Measurements from ENCODE around the gene RALGPS2.
"Not testable (repeated sequence)": the region's sequence is repeated elsewhere in the genome, so short reads cannot be mapped to it uniquely, and the experiment has no call there.

RALGPS2 gene

GRCh38 chr1:178784131-178784536, 59.1 kb downstream of the RALGPS2 start:
- DNase-seq, result no peak

GRCh38 chr1:178792394-178792793, 67.3 kb downstream of the RALGPS2 start:
- DNase-seq, result no peak

DNA sequence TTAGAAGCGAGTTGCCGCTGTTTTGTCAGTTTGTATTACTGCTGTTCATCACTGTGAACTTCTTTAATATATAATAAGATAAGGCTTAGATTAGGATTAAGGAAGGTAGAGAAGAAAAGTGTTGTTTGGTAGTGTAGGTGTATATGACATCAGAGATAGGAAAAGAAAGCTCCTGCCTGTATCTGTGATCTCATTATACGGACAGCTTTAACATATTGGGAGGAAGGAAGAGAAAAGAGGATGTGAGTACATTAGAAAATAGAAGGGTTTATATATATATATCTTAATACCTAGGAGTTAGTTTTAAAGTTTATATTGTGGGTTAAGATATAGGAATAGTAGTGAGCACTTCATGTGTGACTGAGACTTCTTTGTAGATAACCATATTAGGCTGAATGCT, 71.0 kb downstream of the RALGPS2 start:
- DNase-seq, result no peak

- no peak for DNase-seq
Measured at GRCh38 chr1:178797590-178797989, 72.5 kb downstream of the RALGPS2 start.

GRCh38 chr1:178798232-178798861, 73.3 kb downstream of the RALGPS2 start:
- DNase-seq, result no peak

GRCh38 chr1:178802873-178803272, 77.8 kb downstream of the RALGPS2 start:
- DNase-seq, result no peak

- no peak for DNase-seq
Measured at GRCh38 chr1:178806665-178807300, 81.7 kb downstream of the RALGPS2 start.

GRCh38 chr1:178808529-178808928, 83.5 kb downstream of the RALGPS2 start:
- DNase-seq, result no peak

DNA sequence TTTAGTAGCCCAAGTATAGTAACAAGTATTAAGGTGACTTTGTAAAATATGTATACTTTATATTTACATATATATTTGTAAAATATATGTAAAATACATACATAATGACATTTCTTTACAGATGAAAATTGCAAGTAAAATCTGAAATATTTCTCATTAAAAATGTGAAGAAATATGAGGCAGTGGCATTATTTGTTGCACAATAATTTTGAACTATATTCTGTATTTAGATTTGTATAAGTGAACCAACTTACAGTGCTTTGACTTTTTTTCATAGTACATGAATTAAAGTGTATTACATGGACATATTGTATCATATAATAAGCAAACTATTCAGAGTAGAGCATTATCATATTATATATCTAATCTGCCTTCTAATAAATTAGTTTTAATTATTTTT, 85.5 kb downstream of the RALGPS2 start:
- DNase-seq, result no peak

DNA sequence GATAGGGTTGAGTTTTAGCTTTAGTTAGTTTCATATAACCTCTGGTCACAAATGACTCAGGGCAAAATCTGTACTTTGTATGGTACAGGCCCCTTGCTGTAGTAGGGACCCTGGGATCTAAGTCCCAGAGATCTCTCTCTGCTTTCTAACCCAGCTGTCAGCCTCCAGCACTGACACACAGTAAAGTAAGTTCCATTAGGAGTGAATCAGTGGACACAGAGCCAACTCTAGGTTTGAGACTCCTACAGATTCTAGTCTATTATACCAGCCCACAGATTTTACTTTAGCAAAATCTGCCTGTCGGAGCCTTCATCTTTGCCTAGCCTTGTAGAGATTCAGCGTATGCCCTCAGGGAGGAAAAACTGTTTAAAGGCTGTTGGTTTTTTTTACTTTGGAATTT, 93.4 kb downstream of the RALGPS2 start:
- no peak for DNase-seq

DNA sequence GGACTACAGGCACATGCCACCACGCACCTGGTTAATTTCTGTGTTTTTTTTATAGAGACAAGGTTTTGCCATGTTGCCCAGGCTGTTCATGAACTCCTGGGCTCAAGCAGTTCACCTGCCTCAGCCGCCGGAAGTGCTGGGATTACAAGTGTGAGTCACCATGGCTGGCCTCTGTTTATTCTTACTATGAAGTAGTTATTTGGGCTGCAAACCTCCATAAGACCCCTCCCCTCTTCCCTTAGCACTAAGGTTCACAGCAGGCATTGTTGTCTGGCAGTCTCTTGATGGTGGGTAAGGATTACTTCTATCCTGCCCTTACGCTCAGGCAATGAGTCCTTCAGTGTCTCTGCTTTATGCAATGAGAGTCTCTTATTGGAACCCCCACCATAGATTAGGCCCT, 94.1 kb downstream of the RALGPS2 start:
- DNase-seq, result no peak

DNA sequence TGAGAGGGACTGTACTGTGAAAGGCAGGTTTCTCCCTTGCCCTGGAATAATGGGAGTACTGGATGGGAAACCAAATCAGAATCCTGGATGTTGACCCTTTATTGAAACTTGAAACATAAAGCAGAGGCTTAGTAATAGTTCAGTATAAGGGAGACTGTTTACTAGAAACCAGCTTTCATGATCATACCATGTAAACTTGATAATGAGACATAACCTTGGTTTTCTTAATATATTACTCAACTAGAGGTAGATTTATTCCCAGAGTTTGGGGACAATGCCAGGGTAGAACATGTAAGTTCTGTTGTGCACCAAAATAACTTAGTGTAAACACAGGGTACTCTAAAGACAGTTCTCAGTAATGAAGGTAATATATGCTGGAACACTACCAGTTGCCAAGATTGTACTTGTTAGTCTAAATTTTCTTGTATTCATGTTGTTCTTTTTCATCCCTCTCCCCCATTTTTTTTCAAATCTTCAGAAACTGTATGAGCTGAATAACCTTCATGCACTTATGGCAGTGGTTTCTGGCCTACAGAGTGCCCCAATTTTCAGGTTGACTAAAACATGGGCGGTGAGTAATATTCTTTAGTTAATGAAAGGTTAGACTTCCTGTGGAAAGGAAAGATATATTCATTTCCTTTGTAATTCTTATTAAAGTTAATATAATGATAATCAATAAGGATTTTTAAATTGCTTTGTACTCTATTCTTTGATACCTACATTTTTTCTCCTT, 96.3 kb downstream of the RALGPS2 start:
- DNase-seq, result no peak

DNA sequence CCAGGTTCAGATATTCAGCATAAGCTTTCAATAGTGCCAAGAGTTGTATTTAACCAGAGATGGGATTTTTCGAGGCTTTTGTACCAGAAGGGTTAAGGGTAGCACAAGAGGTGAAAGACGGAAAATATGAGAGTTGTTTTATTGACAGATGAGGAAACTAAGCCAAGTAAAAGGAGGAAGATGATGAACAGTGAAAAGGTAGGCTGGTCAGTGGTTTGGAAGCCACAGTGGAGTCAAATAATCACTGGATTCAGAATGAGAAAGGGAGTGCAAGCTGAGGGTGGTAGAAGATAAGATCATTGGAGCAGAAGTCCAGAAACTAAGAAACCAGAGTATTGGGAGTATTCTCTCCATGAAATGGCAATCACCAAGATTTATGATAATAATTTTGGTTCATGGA, 100.1 kb downstream of the RALGPS2 start:
- no peak for DNase-seq

DNA sequence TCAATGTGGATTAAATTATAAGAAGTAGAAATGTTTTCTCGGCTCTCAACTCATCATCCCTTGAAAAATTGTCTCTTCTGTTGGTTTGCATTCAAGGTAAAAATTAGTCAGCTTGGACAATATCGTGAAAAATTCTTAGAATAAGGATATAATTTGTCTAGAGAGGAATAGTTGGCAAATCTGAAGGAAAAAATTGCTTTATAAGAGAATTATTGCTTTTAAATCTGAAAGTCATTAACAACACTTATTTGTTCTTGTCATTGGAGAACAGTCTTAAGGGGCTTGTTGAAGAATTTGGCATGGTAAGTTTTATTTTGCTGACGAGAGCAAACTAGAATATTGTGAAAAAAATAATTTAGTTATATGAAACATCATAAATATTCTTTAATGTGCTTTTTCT, 119.4 kb downstream of the RALGPS2 start:
- no peak for DNase-seq

DNA sequence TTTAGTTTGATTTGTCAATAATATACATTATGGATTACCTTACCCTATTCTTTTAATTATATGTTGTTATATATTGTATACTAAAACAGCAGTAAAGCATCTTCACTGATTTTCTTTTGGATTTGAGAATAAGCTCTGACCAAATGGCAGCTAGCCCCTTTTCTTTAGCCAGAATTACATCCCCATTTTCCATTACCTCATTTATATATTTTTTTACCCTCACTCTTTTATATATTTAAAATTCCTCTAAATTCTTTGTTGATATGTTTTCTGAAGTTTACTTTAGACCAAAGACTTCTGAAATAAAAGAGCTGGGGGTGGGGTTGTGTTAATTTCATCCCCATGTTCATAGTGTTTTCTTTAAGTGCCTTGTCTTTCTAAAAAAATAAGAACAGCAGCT, 121.3 kb downstream of the RALGPS2 start:
- no peak for DNase-seq

DNA sequence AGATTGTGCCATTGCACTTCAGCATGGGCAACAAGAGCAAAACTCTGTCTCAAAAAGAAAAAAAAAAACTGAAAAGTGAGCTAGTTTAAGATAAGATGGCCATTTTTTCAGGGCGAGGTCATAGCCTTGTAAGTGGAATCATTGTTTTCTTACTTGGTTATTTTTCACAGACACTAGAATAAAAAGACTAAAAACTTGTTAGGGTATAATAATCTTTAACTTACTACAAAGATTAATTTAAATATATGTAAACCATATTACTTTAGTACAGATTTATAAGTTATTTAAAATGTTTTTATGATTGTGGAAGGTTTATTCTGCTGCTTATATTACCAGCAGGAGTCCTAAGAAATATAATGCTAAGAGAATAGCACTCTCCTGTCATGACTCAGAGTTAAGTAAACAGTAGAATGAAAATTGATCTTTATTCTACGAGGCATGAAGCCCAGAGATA, 122.4 kb downstream of the RALGPS2 start:
- DNase-seq, result no peak

DNA sequence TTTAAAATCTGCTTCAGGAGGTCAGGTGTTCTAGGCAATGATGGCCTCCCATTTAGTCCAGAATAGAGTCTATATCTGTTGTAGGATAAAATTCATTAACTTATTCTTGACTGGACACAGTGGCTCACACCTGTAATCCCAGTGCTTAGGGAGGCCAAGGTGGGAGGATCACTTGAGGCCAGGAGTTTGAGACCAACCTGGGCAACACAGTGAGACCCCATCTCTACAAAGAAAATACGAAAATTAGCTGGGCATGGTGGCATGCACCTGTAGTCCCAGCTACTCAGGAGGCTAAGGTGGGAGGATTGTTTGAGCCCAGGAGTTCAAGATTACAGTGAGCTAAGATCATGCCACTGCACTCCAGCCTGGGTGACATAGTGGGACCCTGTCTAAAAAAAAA, 122.9 kb downstream of the RALGPS2 start:
- DNase-seq, result not testable (repeated sequence)

DNA sequence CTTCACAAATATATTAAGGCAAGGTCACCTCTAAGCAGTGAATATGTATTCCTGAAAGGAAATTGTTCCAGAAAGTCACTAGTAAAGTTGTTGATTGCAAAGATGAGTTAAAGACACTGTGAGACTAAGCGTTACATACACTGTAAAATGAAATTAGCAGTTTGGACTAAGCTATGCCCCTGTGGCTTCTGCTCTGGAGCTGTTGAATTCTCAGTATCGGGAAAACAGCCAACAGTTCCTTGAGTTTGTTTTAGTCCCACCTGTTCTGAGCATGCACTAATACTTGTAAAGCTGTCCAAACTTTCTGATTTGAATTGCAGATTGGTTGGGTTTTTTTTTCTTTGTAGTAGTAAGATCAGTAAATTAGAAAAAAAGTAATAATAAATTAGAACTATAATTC, 124.9 kb downstream of the RALGPS2 start:
- DNase-seq, result no peak

DNA sequence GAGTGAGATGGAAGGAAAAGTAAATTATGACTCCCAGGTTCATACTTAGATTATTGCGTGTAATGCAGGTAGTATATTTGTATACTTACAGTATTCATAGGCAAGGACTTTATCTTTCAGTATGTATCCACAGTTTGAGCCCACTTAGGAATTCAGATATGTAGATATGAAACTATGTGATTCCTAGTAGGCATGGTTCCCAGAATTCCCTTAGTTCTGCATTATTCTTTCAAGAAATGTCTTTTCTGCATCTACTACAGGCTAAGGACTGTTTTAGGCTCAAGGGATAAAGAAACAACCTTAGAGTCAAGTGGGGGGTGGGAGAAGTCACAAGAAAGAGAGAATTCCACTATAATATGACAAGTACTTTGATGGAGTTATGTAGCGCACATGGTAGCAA, 132.1 kb downstream of the RALGPS2 start:
- no peak for DNase-seq

DNA sequence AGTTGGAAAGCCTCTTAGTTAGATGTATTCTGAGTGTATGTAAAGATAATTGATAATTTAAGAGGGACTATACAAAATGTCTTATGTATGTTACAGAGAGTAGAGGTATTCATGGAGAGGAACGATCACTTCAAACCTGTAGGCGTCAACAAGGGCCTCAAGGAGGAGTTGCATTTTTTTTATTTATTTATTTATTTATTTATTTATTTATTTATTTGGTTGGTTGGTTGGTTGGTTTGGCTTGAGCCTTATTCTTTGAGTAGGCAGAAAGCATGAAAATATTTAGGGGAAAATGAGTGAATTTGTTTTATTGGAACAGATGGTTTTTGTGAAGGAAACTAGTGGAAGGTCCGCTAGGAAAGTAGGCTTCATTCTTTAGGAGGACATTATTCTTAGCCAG, 137.4 kb downstream of the RALGPS2 start:
- no peak for DNase-seq

GRCh38 chr1:178862864-178863263, 137.8 kb downstream of the RALGPS2 start:
- no peak for DNase-seq

GRCh38 chr1:178864326-178864725, 139.3 kb downstream of the RALGPS2 start:
- DNase-seq, result no peak

DNA sequence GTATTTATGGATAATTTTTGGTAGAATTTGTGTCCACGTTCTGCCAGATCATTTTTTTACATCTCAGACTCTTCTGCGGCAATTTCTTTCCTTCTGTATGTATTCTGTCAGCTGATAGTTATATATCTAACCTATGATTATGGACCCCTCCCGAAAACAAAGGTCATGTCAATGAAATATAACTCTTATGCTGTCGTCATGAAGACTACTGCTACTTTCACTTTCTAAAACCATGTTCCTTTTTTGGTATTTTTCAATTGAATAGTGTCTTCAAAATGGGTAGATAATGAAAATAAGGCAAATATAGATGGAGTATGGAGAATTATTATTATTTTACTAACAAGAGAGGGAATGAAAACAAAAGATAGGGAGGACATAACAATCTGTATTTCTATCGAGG, 142.6 kb downstream of the RALGPS2 start:
- no peak for DNase-seq

DNA sequence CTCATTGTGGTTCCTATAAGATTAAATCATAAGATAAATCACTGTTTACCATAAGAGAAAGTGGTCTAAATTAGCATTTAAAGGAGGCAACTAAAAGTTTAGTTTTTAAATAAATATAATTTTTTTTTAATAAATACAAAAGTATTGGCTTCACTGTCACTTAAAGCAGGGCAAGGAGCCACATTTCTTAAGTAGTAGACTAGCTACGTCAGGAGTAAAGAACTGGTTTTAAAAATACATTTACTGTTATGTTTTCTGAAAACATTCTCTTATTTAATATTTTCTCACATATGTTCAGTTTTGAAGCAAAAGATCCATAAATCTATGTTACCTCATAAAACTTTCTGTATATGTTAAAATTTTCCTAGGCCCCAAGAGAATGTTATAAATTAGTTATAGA, 143.7 kb downstream of the RALGPS2 start:
- DNase-seq, result no peak

Data from NCI-H82 (cell line).